ENCODE data around the gene SUSD4.
A peak's percentile ranks its signal among the peaks of the same experiment; 100 is the strongest.

SUSD4 gene

DNA sequence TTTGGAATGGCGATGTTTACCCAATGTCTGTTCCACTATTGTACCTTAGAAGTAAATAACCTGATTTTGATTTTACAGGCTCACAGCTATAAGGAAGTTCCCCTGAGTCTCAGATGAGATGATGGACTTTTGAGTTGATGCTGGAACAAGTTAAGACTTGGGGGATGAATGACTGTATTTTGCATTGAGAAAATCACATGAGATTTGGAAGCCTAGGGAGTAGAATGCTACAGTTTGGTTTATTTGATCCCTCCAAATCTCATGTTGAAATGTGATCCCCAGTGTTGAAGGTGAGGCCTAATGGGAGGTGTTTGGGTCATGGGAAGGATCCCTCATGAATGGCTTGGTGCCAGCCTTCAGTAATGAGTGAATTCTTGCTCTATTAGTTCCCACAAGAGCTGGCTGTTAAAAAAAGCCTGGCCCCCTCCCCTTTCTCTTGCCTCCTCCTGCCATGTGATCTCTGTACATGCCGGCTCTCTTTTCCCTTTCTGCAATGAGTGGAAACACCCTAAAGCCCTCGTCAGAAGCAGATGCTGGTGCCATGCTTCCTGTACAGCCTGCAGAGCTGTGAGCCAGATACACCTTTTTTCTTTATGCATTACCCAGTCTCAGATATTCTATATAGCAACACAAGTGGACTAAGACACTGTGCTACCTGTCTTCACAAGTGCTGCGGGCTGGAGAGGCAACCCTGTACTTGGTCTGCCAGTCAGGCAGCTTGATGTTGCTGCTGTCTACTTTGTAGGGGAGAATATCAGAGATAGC lies 143.9 kb downstream of the SUSD4 start:
- Mint-ChIP-seq H3K4me1 (no peaks in the 10 kb centered on the region), H3K4me3 (no peak overlapping the region), H3K27me3 (ENCODE audit: low read depth) (peaks cover 13% of the 10 kb centered on the region), H3K36me3 (ENCODE audit: low read depth) (peaks cover 7% of the 10 kb centered on the region), H3K27ac (no peak overlapping the region), H3K9me3 (peaks cover 17% of the 10 kb centered on the region)
- TF ChIP-seq, protein P1, sequence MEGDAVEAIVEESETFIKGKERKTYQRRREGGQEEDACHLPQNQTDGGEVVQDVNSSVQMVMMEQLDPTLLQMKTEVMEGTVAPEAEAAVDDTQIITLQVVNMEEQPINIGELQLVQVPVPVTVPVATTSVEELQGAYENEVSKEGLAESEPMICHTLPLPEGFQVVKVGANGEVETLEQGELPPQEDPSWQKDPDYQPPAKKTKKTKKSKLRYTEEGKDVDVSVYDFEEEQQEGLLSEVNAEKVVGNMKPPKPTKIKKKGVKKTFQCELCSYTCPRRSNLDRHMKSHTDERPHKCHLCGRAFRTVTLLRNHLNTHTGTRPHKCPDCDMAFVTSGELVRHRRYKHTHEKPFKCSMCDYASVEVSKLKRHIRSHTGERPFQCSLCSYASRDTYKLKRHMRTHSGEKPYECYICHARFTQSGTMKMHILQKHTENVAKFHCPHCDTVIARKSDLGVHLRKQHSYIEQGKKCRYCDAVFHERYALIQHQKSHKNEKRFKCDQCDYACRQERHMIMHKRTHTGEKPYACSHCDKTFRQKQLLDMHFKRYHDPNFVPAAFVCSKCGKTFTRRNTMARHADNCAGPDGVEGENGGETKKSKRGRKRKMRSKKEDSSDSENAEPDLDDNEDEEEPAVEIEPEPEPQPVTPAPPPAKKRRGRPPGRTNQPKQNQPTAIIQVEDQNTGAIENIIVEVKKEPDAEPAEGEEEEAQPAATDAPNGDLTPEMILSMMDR (IDR thresholded peaks at IDR 0.05; ENCODE audit: unreplicated experiment in 3 of 3), result no peak

DNA sequence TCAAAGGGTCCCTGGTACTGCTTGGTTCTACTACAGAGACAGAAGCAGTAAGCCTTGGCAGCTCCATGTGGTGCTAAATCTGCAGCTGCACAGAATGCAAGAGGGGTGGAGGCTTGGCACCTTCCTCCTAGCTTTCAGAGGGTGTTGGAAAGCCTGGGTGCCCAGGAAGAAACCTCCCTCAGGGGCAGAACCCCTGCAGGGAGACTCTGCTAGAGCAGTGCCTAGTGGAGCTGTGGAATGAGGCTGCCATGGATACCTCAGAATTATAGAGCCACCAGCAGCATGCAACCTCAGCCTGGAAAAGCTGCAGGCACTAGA lies 144.7 kb downstream of the SUSD4 start:
- Mint-ChIP-seq H3K27ac (no peak overlapping the region), H3K27me3 (ENCODE audit: low read depth) (peaks cover 13% of the 10 kb centered on the region), H3K9me3 (peaks cover 17% of the 10 kb centered on the region), H3K36me3 (ENCODE audit: low read depth) (peaks cover 7% of the 10 kb centered on the region), H3K4me3 (no peak overlapping the region), H3K4me1 (peaks cover 2% of the 10 kb centered on the region)
- TF ChIP-seq, protein P1 (IDR thresholded peaks at IDR 0.05; ENCODE audit: unreplicated experiment in 3 of 3), result no peak

DNA sequence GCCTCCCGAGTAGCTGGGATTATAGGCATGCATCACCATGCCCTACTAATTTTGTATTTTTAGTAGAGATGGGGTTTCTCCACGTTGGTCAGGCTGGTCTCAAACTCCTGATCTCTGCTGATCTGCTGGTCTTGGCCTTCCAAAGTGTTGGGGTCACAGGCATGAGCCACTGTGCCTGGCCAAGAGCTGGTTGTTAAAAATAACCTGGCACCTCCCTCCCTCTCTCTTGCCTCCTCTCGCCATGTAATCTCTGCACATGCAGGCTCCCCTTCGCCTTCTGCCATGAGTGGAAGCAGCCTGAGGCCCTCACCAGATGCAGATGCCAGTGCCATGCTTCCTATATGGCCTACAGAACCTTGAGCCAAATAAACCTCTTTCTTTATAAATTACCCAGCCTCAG lies 146.2 kb downstream of the SUSD4 start:
- TF ChIP-seq, protein P1 (IDR thresholded peaks at IDR 0.05; ENCODE audit: unreplicated experiment in 3 of 3), result no peak
- H3K27ac Mint-ChIP-seq, result no peak overlapping the region
- peaks cover 11% of the 10 kb centered on the region for H3K4me1 Mint-ChIP-seq
- peaks cover 13% of the 10 kb centered on the region for H3K27me3 Mint-ChIP-seq (ENCODE audit: low read depth)
- peaks cover 7% of the 10 kb centered on the region for H3K36me3 Mint-ChIP-seq (ENCODE audit: low read depth)
- peaks cover 17% of the 10 kb centered on the region for H3K9me3 Mint-ChIP-seq
- H3K4me3 Mint-ChIP-seq, result no peak overlapping the region

DNA sequence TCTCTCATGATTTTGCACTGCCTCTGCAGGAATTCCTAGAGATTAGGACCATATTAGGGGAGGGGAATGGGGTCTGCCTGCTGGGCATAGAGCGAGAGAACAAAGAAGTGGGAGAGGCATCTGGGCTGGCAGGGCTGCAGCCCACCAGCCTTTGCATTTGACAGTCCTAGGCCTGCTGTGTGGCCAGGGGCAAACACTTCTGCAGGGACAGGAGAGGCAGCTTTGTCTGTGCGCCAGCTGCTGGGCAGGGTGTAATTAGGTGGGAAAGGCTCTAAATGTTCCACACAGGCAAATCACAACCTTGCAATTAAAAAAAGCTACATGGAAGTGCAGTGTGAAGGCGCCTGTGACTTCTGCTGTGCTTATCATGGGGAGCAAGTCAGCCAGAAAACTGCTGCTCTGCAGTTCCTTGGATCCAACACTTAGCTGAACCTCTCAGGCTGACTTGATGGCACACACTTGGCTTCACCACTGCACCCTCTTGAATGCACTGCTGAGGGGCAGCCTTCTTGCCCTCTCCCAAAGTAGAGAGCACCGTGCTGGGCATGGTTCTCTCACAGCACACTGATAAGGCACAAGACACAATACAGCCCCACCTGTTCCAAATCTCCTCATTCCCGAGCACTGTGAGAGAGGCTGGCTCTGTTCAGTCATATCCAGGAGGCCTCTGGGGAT lies 147.3 kb downstream of the SUSD4 start:
- TF ChIP-seq, protein P1 (IDR thresholded peaks at IDR 0.05; ENCODE audit: unreplicated experiment in 3 of 3), result no peak
- H3K36me3 Mint-ChIP-seq (ENCODE audit: low read depth), result peaks cover 7% of the 10 kb centered on the region
- peaks cover 22% of the 10 kb centered on the region for H3K4me1 Mint-ChIP-seq
- peak overlapping the region in 1 of 3 experiments; percentile 85 for H3K27ac Mint-ChIP-seq
- H3K4me3 Mint-ChIP-seq, result no peak overlapping the region
- H3K27me3 Mint-ChIP-seq (ENCODE audit: low read depth), result peaks cover 13% of the 10 kb centered on the region
- H3K9me3 Mint-ChIP-seq, result peaks cover 17% of the 10 kb centered on the region

DNA sequence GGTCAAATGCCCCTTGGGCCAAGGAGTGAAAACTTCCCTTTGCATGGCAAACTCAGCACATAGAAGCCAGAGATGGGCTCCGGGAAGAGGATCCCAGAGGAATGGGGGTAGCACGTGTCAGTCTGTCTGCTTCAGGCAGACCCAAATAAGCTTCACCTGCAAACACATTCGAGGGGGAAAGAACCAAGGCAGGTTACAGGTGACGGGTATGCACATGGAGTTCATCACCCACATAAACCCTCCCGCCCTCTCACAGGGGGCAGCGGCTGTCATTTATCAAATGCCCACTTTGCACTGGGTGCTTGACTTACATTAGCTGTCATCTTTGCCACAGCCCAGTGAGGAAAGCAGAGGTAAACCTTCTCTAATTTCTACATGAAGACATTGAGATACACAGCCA lies 147.9 kb downstream of the SUSD4 start:
- H3K4me1 Mint-ChIP-seq, result peaks cover 28% of the 10 kb centered on the region
- H3K27me3 Mint-ChIP-seq (ENCODE audit: low read depth), result peaks cover 13% of the 10 kb centered on the region
- TF ChIP-seq, protein P1 (IDR thresholded peaks at IDR 0.05; ENCODE audit: unreplicated experiment in 3 of 3), result no peak
- H3K4me3 Mint-ChIP-seq, result no peak overlapping the region
- peaks cover 7% of the 10 kb centered on the region for H3K36me3 Mint-ChIP-seq (ENCODE audit: low read depth)
- peak overlapping the region in 1 of 3 experiments; percentile 85 for H3K27ac Mint-ChIP-seq
- peaks cover 17% of the 10 kb centered on the region for H3K9me3 Mint-ChIP-seq
